ENCODE measurements around the gene JAM3.
"Not testable (repeated sequence)": the region's sequence is repeated elsewhere in the genome, so short reads cannot be mapped to it uniquely, and the experiment has no call there.

The JAM3 gene

DNA sequence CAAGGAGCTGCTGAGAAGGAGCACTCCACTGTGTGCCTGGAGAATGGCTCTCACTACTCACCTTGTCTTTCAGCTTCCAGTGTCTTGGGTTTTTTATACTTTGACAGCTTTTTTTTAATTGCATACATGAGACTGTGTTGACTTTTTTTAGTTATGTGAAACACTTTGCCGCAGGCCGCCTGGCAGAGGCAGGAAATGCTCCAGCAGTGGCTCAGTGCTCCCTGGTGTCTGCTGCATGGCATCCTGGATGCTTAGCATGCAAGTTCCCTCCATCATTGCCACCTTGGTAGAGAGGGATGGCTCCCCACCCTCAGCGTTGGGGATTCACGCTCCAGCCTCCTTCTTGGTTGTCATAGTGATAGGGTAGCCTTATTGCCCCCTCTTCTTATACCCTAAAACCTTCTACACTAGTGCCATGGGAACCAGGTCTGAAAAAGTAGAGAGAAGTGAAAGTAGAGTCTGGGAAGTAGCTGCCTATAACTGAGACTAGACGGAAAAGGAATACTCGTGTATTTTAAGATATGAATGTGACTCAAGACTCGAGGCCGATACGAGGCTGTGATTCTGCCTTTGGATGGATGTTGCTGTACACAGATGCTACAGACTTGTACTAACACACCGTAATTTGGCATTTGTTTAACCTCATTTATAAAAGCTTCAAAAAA lies 82.3 kb downstream of the JAM3 start:
- no peak for DNase-seq

DNA sequence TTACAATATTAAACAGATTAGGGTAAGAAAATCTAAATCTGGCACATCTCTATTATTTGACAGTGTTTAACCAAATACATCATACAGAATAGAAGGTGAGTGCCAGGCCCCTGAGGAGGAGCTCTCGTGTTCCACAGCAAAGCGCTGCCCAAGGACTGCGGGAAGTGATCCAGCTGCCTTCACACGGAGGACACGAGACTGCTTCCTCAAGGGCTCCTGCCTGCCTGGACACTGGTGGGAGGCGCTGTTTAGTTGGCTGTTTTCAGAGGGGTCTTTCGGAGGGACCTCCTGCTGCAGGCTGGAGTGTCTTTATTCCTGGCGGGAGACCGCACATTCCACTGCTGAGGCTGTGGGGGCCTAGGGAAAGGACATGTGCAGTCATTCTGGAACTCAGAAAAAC lies 83.8 kb downstream of the JAM3 start:
- no peak for DNase-seq

GRCh38 chr11:134153147-134153905 lies 84.5 kb downstream of the JAM3 start:
- DNase-seq, result no peak

DNA sequence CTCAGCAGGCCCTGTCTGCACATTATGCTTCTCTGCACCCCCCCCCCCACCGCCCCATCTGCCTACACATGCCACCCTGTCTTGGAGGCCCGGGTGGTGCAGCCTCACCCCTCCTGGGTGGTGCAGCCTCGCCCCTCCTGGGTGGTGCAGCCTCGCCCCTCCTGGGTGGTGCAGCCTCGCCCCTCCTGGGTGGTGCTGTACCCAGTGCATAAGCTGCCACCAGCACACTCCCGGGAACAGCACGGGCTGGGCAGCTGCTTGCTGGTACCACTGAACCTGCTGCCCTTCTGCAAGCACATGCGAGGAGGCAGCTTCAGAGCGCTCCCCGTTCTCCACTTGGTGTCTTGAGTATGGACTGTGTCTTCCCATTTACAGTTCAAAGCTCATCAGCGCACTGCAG lies 85.6 kb downstream of the JAM3 start:
- no peak for DNase-seq

- DNase-seq, result no peak
These were observed 86.6 kb downstream of the JAM3 start for GRCh38 chr11:134155456-134155855.

GRCh38 chr11:134155946-134156865 lies 87.3 kb downstream of the JAM3 start:
- DNase-seq, result no peak

DNA sequence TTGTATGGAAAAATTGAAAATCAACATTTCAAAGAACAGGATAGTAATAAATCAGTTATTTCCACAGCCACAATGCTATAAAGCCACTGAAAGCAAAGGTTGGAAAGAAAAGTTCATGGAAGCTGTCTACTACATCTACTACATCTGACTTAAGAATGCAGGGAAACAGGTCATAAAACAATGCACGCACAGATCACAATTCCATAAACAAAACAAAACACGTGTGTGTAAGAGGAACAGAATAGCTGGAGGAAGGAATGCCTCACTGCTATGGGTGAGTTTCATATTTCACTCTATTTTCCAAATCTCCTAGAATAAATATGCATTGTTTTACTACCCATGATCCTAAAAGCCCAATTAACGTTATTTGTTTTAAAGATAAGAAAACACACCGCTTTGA lies 88.6 kb downstream of the JAM3 start:
- no peak for DNase-seq

DNA sequence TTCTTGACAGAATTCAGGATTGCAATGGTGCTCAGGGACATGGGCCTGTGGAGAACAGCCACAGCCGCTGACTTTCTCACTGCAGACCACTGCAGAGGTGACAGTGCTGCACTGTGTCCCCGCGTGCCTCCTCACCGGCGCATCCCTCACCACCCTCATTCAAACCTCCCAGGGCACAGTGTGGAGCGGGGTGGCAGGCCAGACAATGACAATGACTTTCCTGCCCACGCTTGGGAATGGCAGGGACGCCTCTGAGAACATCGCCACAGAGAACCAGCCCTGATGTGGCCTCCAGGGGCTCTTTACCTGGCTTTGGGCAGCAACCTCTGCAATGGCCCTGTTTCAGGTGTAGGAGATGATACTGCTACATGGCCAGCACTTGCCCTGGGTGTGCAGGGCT lies 89.2 kb downstream of the JAM3 start:
- no peak for DNase-seq

DNA sequence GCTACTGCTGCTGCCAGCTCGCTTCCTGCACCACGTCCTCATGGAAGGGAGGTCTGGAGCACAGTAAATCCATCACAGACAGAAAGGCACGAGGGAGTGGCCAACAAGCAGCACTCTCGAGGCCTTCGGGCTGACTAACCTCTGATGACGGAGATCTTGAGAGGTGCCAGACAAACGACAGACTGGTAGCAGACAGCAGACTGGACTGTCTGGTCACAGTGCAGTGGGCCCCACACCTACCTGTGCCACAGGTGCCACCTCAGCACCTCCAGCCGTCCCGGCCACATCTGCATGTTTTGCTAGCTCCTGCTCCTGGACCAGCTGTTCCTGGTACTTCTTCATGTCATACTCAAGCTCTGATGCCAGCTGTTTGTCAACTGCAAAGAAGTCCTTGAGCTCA lies 90.8 kb downstream of the JAM3 start:
- DNase-seq, result no peak

DNA sequence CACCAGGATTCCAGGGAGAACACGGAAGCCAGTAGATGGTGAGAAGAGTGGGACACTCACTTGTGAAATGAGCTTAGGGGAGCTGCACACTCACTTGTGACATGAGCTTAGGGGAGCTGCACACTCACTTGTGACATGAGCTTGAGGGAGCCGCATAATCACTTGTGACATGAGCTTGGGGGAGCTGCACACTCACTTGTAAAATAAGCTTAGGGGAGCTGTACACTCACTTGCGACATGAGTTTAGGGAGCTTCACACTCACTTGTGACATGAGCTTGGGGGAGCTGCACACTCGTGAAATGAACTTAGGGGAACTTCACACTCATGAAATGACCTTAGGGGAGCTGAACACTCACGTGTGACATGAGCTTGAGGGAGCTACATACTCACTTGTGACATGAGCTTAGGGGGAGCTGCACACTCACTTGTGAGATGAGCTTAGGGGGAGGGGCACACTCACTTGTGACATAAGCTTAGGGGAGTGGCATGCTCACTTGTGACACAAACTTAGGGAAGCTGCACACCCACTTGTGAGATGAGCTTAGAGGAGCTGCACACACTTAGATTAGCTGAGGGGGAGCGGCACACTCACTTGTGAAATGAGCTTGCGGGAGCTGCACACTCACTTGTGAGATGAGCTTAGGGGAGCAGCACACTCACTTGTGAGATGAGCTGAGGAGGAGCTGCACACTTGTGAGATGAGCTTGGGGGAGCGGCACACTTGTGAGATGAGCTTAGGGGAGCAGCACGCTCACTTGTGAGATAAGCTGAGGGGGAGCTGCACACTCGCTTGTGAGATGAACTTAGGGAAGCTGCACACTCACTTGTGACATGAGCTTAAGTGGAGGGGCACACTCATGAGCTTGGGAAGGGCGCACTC lies 95.9 kb downstream of the JAM3 start:
- no peak for DNase-seq

- no peak for DNase-seq
These were observed 101.5 kb downstream of the JAM3 start for GRCh38 chr11:134170177-134170918.

- DNase-seq, result no peak
These were observed 102.0 kb downstream of the JAM3 start for GRCh38 chr11:134170919-134171281.

DNA sequence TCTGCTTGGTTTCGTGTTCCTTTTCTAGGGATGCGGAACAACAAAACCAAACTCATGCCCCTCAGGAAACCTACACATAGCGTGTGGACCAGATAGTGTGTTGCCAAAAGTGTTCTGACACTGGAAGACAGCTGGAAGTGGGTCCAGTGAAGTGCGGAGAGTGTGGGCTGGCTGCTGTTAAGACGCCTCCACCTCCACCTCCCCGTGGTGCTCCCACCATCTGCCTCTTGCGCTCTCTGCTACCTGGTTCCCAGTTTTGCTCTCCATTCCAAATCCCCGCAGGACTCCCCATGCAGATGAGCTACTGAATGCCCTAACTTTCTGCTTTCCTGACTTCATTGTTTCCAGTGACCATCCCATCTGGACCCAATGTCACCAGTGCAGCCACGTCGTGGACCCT lies 103.1 kb downstream of the JAM3 start:
- DNase-seq, result no peak

GRCh38 chr11:134173296-134173695 lies 104.4 kb downstream of the JAM3 start:
- no peak for DNase-seq

DNA sequence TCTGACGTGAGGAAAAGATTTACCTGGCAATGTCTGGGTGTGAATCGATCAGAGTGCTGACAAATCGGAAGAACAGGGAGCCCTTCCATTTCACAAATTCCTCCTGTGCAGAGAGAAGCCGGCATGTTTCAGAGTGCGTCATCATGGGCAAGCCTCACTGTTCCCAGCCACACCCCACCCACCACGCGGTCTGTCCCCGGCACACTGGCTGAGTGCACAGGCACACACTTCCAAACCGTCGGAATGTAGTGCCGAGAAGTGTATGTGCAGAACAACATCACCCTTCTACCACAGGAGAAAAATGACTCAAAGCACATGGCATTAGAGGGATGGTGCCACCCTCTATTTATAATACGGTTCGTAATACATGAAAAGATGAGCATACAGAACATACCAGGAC lies 107.4 kb downstream of the JAM3 start:
- no peak for DNase-seq

DNA sequence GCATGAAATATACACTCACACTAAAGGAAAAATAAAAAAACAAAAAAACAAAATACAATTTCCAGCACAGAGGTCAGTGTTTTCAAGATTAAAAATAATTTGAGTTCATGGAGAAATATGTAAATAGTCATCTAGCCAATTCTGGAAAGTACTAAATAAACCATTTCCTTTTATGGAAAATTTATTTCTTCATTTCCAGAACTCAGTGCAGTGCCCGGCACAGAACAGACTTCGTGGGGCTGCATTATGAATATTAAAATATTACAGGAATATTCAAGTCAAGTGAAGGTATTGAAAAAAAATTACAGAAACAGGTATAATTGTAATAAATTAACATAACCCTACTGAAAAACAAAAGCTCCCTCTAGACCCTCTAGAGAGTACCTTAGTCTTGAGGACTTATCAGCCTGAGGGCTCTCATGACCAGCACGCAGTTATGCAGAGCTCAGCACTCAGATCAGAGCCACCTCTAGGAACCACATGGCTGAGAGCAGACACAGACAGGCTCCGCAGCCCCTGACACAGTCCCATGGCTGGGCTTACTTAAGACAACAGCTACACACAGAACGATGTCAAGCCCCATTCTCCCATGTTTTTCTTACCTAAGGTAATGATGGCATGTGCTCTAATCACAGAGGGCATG lies 109.3 kb downstream of the JAM3 start:
- DNase-seq, result no peak

GRCh38 chr11:134181707-134182106 lies 112.8 kb downstream of the JAM3 start:
- no peak for DNase-seq

GRCh38 chr11:134188092-134188491 lies 119.2 kb downstream of the JAM3 start:
- not testable (repeated sequence) for DNase-seq

GRCh38 chr11:134196756-134197155 lies 127.9 kb downstream of the JAM3 start:
- DNase-seq, result no peak

DNA sequence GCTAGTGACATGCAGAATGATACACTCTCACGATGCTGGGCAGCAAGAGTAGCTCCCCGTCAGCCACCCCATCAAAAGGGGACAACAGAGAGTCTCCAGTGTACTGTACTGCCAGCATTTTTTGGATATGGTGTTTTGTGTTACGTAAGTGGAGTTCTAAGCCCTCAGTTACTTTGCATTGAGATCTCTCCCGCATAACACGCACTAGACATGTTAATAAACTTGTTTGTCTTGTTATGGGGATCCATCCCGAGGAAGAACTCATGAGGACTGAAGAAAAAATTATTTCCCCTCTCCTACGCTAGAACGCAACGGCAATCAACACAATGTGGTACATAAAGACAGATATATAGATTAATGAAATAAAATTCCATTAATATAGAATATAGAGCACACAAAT lies 130.7 kb downstream of the JAM3 start:
- DNase-seq, result no peak

- DNase-seq, result no peak
These were observed 131.8 kb downstream of the JAM3 start for GRCh38 chr11:134200688-134201087.

Measured in AML-193 (cell line).